Right forelimb (tissue), 1 donor: Measurements from ENCODE around the gene EMC9.
"Not testable (repeated sequence)": the region's sequence is repeated elsewhere in the genome, so short reads cannot be mapped to it uniquely, and the experiment has no call there.

ENCODE experiments used
- DNase-seq: peaks from one replicate; pipeline ENCODE4 v3.0.0-alpha.2; 2018

Gene EMC9

DNA sequence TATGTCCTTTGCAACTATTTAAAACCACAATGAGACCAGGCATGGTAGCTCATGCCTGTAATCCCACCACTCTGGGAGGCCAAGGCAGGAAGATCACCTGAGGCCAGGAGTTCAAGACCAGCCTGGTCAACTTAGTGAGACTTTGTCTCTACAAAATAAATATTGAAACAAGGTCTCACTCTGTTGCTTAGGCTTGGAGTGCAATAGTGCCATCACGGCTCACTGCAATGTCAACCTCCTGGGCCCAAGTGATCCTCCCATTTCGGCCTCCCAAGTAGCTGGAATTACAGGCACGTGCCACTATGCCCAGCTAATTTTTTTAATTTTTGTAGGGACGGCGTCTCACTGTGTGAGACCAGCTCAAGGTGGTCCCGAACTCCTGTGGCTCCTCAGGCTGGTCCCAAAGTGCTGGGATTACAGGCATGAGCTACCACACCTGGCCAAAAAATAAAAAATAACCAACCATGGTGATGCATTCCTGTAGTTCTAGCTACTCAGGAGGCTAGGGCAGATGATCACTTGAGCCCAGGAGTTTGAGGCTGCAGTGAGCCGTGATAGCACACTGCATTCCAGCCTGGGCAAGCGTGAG, 11.9 kb downstream of the EMC9 start:
- no peak for DNase-seq

- no peak for DNase-seq
Observed at GRCh38 chr14:24127673-24128072, 13.7 kb downstream of the EMC9 start.

DNA sequence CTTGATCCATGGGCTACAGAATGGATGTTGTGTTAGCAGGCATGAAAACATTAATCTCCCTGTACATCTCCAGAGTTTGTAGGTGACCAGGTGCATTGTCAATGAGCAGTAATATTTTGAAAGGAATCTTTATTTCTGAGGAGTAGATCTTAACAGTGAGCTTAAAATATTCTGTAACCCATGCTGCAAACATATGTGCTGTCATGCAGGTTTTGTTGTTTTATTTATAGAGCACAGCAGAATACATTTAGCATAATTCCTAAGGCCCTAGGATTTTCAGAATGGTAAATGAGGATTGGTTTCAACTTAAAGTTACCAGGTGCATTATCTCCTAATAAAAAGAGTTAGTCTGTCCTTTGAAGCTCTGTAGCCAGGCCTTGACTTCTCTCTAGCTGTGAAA, 14.5 kb downstream of the EMC9 start:
- no peak for DNase-seq

DNA sequence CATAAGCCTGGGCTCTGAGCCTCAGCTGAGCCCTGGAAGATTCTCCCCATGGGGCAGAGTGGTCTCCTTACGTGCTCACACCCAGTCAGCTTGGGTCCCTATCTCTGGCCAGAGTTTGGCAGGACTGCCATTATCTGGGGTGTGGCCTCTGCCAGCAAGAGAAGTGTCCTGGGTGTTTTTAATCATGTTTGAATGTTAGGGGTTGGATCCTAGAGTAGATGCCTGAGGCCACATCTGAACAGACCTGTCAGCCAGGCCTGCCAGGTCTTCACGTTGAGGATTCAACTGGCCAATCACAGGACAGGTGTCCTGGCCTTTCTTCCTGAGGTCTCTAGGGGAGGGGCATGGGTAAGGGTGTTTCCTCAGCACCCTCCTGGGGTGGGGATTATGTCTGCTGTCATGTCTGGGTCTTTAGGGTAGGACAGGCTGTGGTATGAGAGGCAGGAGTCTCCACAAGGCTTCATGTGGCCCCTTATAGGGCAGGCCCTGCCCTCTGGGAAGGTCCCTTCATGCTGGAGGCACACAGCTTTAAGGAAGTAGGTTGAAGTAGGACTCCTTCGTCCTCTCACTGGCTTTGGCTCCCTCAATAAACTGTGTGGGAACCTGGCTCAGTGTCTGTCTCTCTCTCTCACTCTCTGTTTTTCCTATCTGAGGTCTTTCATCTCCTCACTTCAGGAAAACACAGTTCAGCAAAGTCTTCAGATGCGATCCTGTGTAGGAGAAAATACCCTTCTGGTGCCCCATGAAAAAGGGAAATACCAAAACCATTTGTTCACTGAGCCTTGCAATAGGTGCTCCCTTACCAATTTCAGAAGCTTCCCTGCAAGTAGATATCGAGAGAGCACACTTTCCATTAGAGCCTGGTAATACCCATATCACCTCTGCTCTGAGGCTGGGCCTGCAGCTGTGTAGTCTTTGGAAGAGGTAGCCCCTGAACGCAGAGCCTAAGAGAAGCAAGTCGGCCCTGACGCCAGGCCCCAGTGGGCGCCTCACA, 17.7 kb downstream of the EMC9 start:
- no peak for DNase-seq

- no peak for DNase-seq
Observed at GRCh38 chr14:24122898-24123297, 18.5 kb downstream of the EMC9 start.

DNA sequence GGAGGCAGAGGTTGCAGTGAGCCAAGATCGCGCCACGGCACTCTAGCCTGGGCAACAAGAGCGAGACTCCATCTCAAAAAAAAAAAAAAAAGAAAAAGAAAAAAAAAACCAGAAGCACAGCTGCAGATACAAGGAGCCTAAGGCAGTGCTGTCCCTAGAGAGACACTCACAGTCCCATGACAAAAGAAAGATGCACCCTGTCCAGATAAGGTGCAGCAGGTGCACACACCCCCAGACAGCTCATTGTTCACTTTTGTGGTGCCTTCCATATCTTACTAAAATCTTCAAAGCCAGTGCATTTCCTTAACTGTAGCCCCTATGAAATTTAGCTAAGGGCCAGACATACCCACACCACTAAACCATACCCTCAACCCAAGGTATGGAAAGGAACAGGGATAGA, 19.0 kb downstream of the EMC9 start:
- no peak for DNase-seq

- no peak for DNase-seq
Observed at GRCh38 chr14:24121210-24121609, 20.2 kb downstream of the EMC9 start.

GRCh38 chr14:24119691-24120090, 21.7 kb downstream of the EMC9 start:
- DNase-seq, result no peak

DNA sequence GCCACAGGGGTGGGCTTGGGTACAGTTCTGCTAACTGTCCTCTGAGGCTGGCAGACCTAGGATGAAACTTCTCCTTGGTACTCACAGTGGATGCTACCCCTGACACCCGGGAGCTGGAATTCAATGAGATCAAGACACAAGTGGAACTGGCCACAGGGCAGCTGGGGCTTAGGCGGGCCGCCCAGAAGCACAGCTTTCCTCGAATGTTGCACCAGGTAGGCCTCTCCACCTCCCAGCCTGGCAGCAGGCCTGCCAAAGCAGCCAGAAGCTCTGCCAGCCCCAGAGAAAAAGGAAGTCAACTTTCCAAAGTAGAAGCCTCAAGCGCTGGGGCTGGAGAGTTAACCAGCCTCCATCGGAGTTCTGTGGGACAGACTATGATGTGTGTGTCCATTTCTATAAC, 24.2 kb downstream of the EMC9 start:
- no peak for DNase-seq

GRCh38 chr14:24116128-24116814, 25.1 kb downstream of the EMC9 start:
- no peak for DNase-seq

DNA sequence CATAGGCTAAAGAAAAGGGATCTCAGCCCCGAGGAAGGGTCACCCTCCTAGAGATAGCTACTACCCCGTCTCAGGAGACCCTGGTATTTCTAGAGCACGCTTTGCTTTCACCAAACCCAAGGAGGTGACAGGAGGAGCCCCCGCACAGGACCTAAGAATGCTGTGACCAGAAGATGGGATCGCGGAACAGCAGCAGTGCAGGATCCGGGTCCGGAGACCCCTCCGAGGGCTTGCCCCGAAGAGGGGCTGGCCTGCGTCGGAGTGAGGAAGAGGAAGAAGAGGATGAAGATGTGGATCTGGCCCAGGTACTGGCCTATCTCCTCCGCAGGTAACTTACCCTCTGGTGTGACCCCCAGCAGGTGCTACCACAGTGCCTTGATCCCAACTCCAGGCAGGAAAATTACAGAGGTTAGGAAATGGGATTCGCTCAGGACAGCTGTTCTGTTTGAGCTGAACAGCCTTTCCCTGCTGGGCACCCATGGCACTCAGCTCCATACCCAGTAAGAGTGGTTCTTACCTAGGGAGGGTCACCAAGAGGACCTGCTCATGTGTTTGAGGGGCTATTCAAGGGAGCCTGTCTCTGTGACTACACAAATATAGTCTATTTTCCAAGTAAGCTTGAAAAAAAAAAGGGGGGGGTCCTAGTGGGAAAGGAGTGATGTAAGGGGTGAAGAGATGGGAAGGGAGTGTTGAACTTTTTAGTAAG, 25.8 kb downstream of the EMC9 start:
- DNase-seq, result no peak

DNA sequence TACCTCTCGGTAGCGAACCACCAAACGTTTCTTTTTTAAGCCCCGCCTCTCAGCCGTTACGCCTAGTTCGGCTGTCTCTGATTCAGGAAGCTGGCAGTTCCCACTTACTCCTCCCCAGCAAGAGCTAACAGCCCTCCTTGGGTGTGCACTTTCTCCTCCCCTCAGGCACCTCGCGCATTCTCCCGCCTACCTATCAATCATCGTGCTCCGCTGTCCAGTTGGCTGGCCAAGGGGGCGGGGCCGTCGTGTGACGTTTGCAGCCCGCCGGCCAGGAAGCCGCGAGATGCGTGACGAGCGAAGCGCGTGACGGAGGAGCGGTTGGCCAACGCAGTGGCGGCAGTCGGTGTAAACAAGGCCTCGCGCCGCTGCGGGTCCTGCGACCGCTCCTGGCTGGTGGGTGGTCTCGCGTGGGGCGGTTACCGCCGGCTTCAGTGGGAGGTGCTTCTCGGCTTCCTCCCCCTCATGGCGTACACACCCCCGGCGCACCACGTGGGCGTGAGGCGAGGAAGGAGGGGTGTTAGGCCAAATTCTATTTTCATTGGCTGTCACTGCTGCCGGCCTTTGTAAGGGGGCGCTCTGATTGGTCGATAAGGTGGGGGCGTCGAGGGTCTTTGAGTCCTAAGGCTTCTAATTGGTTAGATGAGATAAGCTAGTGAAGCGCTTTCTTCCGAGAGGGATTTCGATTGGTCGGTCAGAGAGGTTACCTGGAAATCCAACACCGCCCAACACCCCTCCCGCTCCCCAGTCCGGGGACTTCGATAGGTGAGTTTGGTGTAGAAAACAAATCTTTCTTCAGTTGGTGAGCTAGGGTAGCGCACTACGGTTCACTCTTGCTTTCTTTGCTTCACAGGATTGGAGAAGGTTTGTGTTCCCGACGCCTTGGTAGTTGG, 26.6 kb downstream of the EMC9 start, which contains the start of the genes DCAF11 and NRL:
DCAF11 (plus strand) TSS at position 246 of the 890 bp plus-strand sequence. CDS start 818 bp downstream, outside the sequence.
NRL (minus strand) TSS at position 418 of the 890 bp plus-strand sequence. CDS start 32,101 bp downstream, outside the sequence.
- peak; percentile 99 for DNase-seq

DNA sequence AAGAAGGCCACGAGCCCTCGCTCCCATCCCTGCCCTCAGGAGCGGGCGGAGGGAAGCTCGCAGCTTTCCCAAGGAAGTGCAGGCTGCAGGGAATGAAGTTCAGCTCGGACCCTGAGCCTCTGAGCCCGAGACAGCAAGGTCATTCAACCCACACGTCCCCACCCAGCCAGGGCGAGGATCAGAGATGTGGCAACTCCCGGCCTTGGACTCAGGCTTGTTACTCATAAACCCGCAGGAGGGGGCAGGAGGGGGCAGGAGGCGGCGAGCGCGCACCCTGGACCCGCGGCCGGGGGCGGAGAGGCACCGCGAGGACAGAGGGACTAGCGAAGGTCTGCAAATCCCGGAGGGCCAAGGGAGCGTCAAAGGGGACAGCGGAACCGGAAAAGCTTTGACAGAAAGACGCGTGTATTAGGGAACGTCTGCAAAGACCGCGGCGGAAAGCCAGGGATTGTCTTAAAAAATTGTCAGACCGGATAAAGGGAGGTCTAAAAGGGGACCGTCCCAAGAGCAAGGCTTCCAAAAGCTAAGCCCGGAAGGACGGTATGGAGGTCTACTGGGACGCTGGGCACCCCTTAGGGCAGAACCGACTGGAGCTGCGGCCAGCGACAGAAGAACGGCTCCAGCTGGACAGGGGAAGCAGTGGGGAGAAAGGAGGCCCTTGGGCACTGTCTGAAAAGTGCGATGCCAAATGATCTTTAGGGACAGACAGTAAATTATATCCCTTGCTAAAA, 27.4 kb downstream of the EMC9 start:
- peak; percentile 86 for DNase-seq

DNA sequence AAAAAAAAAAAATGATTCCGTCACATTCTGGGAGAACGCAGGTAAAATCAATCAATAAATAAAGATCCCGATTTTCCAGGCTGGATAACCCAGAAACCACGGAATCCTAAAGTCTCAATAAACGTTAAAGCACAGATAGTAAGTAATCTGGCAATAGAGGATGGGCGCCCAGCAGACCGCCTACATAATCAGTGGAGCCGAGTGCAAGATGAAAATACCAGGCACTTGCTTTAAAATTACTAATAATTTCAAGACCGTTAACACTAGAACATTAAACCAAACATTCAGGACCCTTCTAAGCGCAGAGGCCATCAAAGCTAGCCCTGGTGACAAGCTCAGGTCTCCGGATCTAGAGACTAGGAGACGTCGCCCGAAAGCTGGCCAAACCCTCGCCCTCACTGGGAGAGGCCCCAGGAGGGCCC, 28.0 kb downstream of the EMC9 start:
- DNase-seq, result no peak

DNA sequence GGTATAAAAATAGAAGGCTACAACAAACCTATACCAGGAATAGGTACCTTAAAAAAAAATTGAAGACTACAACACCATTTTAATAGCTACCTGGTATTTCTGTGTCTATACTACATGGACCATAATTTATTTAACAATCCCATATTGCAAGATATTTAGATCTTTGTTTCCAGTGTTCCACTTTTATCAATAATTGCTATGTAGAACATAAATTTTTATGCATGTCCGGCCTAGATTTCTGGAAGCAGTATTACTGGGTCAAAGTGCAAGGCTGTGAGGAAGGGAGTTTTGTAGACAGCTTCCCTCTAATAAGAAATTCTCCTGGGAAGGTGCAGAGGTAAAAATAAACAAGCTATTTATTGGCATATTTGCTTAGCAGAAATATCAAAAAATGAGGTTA, 30.9 kb downstream of the EMC9 start:
- DNase-seq, result no peak

GRCh38 chr14:24110060-24110459, 31.3 kb downstream of the EMC9 start:
- no peak for DNase-seq

GRCh38 chr14:24108336-24108874, 33.0 kb downstream of the EMC9 start:
- DNase-seq, result no peak

GRCh38 chr14:24106672-24107271, 34.6 kb downstream of the EMC9 start:
- DNase-seq, result no peak

- DNase-seq, result not testable (repeated sequence)
Observed at GRCh38 chr14:24105609-24106239, 35.7 kb downstream of the EMC9 start.

DNA sequence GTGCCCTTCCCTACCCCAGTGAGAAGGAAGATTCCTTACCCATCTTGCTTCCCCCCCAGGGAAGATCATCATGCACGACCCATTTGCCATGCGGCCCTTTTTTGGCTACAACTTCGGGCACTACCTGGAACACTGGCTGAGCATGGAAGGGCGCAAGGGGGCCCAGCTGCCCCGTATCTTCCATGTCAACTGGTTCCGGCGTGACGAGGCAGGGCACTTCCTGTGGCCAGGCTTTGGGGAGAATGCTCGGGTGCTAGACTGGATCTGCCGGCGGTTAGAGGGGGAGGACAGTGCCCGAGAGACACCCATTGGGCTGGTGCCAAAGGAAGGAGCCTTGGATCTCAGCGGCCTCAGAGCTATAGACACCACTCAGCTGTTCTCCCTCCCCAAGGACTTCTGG, 37.9 kb downstream of the EMC9 start:
- DNase-seq, result no peak
